OCI-LY3 (cell line): ENCODE measurements around the gene RPH3AL.

ENCODE experiments used
- CTCF ChIP-seq: fragments of 200-600, 300-600 bp; sonication (generic); IDR thresholded peaks from 2 replicates; pipeline ENCODE4 v1.5.1; 2014; ENCODE audit warnings: antibody characterized with exemption, low read length, low read depth
- EZH2phosphoT487 ChIP-seq: fragments of 200-600 bp; shearing (Covaris generic); IDR thresholded peaks from 2 replicates; pipeline ENCODE4 v1.6.1; 2018; ENCODE audit warnings: antibody characterized with exemption, mixed run types, low read depth

GRCh38 chr17:282912-283882 lies 69.4 kb downstream of the RPH3AL start:
- TF ChIP-seq CTCF (no peak), EZH2phosphoT487 (no peak)
